HG03457 (cell line): ENCODE measurements around the gene ADGRG3.

Source experiments
- ATAC-seq: cut with Tn5 transposase; IDR thresholded peaks from one replicate; pipeline ENCODE4 v1.9.1; 2021; ENCODE audit warnings: moderate number of reproducible peaks; ENCODE audit not compliant: unreplicated experiment

The ADGRG3 gene

GRCh38 chr16:57694725-57695679, 26.9 kb downstream of the ADGRG3 start, which contains the start of gene DRC7:
DRC7 (plus strand) TSS chr16:57694806; CDS start chr16:57697950, 3,144 bp downstream.
- no peak for ATAC-seq

DNA sequence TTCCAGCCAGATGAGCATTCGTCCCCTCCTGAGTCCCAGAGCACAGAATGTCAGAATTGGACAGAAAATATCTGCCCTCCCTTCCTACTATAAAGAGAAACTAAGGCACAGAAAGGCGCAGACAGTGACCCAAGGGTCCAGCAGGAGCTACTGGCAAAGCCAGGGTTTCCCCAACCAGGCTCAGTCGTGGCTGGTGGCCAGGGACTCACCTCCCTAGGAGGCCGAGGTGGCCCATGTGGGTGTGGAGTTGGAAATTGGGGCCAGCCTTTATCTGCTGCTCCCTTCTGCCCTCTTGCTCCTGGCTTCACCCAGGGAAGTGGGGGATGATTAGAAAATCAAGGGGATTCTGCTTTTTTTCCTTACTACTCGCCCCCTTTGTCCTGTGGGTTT, 27.6 kb downstream of the ADGRG3 start:
- no peak for ATAC-seq

GRCh38 chr16:57696240-57696639, 28.1 kb downstream of the ADGRG3 start:
- ATAC-seq: no peak

GRCh38 chr16:57697896-57698537, 29.9 kb downstream of the ADGRG3 start:
- no peak for ATAC-seq

DNA sequence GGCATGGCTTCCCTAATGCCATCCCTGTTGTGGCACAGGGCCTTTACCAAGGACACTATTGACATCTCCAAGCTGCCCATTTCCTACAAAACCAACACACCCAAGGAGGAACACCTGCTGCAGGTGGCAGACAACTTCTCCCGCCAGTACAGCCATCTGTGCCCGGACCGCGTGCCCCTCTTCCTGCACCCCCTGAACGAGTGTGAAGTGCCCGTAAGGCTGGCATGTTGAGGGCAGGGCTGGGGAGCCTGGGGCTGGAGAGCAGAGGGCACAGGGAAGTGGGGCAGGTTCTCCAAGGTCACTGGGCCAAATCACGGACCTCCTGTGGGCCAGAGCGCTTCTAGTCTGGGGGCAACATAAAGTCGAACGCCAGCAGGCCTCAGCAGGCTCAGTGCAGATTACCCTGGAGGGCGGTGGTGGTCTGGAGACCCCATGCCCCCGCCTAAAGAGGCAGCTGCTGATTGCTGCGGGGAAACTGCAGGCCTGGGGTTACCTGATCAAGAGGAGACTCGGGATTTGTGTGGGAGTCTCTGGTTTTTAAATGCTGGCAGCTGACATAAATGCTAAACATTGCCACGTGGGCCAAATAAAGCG, 30.8 kb downstream of the ADGRG3 start:
- no peak for ATAC-seq

DNA sequence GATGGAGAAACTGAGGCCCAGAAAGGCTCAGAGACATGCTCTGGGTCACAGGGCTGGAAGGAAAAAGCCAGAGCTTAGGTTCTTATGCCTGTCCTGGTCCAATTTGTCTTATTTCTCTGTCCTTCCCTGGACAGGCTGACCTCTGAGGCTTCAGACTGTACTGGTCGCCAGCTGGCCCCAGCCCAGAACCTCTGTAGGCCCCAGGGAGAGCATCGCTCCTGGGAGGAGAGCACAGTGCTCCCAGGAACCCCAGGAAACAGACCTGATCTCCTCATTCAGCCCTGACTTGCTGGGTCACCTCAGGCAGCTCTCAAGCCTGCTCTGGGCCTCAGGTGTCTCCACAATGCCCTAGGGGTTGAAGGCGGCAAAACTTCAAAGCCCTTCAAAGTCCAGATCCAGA, 31.4 kb downstream of the ADGRG3 start:
- no peak for ATAC-seq

DNA sequence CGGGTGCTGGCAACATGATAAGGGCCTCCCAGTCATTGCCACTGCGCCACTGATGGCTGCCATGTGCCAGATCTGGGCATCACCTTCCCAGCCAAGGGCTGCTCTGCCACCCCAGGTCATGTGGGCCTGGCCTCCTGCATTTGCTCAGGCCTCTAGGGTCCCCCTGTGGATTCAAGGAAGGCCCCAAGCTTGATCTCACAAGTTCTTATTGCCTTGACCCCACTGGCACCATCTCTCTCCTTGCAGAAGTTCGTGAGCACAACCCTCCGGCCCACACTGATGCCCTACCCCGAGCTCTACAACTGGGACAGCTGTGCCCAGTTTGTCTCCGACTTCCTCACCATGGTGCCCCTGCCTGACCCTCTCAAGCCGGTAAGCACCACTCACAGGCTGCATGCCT, 31.8 kb downstream of the ADGRG3 start:
- no peak for ATAC-seq

DNA sequence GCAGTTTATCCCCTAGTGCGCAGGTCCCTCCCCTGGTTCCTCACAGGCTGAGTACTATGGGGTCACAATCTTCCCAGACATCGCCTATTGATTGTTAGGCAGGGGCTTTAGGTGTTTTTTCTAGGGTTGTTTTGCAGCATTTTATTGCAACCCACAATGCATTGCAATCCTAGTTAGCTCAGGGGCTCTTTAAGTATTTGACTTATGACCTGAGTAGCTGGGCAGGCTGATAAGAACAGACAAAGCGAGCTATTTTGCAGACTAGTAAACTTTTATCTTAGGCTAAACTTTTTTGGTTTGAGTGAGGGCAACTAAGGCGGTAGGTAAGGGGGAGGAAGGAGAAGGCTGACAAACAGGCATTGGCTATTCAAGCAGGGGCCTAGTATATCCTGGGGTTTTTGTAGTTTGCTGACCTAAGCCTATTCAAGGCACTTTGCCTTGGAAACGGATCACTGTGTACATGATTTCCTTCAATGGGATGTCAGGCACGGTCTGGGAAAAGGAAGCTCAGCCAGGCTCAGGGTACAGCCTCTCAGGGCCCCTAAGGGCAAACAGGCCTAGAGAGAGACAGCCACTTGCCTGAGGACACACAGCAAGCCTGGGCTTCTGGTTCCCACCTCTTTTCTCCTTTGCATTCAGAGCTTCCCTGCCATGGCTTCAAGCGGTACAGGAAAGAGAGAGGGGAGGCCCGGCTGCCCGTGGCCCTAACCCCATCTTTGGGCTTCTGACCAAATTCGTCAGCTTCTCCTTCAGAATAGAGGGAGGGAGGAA, 32.9 kb downstream of the ADGRG3 start:
- no peak for ATAC-seq

- ATAC-seq: no peak
Observed at GRCh38 chr16:57701759-57702371, 33.8 kb downstream of the ADGRG3 start.

GRCh38 chr16:57703416-57704010, 35.4 kb downstream of the ADGRG3 start:
- no peak for ATAC-seq

DNA sequence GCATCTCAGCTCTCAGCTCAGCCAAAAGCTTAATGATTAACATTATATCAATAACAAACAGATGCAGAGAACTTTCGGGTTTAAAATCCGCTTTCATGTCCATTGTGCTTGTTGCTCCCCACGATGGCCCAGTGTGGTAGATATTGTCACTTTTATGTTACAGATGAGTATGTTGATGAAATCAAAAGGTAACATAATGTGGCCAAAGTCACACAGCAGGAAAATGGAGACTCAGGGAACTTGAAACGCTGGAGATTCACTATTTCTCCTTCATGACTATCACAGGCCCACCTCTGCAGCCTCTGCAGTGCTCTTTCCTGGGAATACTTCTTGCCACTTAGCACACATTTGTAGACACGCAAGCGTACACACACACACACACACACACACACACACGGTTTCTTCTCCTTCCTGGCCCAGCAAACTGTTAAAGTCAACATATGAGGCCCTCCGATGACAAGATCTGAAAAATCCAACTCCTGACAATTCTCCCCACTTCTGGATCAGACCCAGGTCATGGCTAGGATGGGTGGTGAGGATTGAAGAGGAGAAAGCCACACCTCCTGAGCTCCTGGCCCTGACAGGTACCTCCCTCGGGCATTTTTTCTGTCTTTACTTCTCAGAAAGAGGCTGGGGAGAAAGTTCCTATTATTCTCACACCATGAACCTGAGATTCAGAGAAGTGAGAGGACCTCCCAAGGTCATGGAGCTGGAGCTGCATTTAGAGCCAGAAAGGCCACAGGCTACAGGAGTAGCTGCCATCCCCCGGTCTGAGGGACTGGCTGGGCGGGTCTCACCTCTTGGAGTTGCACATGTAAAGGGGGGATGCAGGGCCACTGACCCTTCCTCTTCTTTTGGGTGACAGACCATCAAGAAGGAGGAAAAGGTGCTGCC, 36.2 kb downstream of the ADGRG3 start:
- ATAC-seq: no peak

GRCh38 chr16:57704905-57705852, 37.1 kb downstream of the ADGRG3 start:
- ATAC-seq: no peak

DNA sequence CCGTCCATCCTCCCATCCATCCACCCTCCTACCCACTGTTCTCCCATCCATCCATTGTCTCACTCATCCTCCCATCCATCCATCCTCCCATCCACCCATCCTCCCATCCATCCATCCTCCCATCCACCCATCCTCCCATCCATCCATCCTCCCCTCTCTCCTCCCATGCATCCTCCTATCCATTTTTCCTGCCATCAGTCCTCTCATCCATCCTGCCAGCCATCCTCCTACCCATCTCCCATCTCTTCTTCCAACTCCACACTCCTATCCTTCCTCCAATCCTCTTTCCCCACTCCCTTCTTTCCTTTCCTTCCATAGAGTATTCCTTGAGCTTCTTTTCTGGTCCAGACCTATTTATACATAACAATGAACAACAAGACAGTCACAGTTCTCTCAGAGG, 38.6 kb downstream of the ADGRG3 start:
- ATAC-seq: no peak

GRCh38 chr16:57707331-57707730, 39.2 kb downstream of the ADGRG3 start:
- no peak for ATAC-seq

- no peak for ATAC-seq
Observed at GRCh38 chr16:57708168-57708567, 40.1 kb downstream of the ADGRG3 start.

- ATAC-seq: no peak
Observed at GRCh38 chr16:57709663-57710062, 41.6 kb downstream of the ADGRG3 start.

DNA sequence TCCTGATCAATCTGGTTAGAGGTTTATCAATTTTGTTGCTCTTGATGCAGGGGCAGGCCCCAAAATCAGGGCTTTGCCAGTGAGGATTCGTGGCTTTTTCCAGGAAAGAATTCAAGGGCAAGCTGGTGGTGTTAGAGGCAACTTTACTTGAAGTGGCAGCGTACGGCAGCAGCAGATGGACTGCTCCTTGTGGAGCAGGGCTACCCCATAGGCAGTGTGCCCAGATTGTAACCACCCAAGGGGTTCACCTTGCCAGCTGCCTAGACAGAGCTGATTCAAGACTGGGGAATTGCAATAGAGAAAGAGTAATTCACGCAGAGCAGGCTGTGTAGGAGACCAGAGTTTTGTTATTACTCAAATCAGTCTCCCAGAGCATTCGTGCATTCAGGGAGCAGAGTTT, 43.2 kb downstream of the ADGRG3 start:
- ATAC-seq: no peak

- no peak for ATAC-seq
Observed at GRCh38 chr16:57711993-57712392, 43.9 kb downstream of the ADGRG3 start.
